G401 (cell line): Measurements from ENCODE around the gene MYCBP2. TPM values are rescaled to one million over a fixed set of nuclear protein-coding genes. Genes with fewer than 3 reads are reported as not detected.
"Not testable (repeated sequence)": the region's sequence is repeated elsewhere in the genome, so short reads cannot be mapped to it uniquely, and the experiment has no call there.

Experiments
- DNase-seq: peaks from one replicate; pipeline ENCODE4 v3.0.0-alpha.2; 2015; ENCODE audit warnings: low spot score
- in situ Hi-C: cut with HindIII; loops from 2 replicates; pipeline ENCODE4 v1.10.0; 2016; ENCODE audit warnings: low sequenced_read_pairs, mixed read lengths
- total RNA-seq: library from RNA; depleted of rRNA; stranded (reverse); fragments of >200 nt; shearing (Covaris generic); gene quantifications from 2 replicates; pipeline ENCODE4 v1.2.3, GENCODE V29; 2014

The MYCBP2 gene
- total RNA-seq, 1 experiment from 2014 or later = 9.2 TPM

- in situ Hi-C loops = no loop called here
- DNase-seq = no peak
These were observed 16.7 kb downstream of the MYCBP2 start for GRCh38 chr13:77310161-77310560.

GRCh38 chr13:77309254-77309653 lies 17.6 kb downstream of the MYCBP2 start:
- in situ Hi-C loops = no loop called here
- no peak for DNase-seq

GRCh38 chr13:77306458-77306857 lies 20.4 kb downstream of the MYCBP2 start:
- in situ Hi-C loops = no loop called here
- no peak for DNase-seq

GRCh38 chr13:77305266-77305665 lies 21.6 kb downstream of the MYCBP2 start:
- DNase-seq = no peak
- in situ Hi-C loops = no loop called here

GRCh38 chr13:77300176-77301037 lies 26.5 kb downstream of the MYCBP2 start:
- in situ Hi-C loops = no loop called here
- DNase-seq = no peak

GRCh38 chr13:77299587-77299986 lies 27.3 kb downstream of the MYCBP2 start:
- DNase-seq = no peak
- in situ Hi-C loops = no loop called here

GRCh38 chr13:77298426-77298825 lies 28.5 kb downstream of the MYCBP2 start:
- in situ Hi-C loops = no loop called here
- DNase-seq = no peak

GRCh38 chr13:77291774-77292173 lies 35.1 kb downstream of the MYCBP2 start:
- DNase-seq = no peak
- in situ Hi-C loops = no loop called here

GRCh38 chr13:77290342-77290741 lies 36.6 kb downstream of the MYCBP2 start:
- in situ Hi-C loops = no loop called here

GRCh38 chr13:77289851-77290250 lies 37.0 kb downstream of the MYCBP2 start:
- in situ Hi-C loops = no loop called here
- no peak for DNase-seq

More at GRCh38 chr13:77290342-77290741, 36.6 kb downstream of the MYCBP2 start:
- DNase-seq = no peak

- DNase-seq, in situ Hi-C loops: not testable (repeated sequence)
These were observed 41.3 kb downstream of the MYCBP2 start for GRCh38 chr13:77285632-77286031.

GRCh38 chr13:77285098-77285497 lies 41.8 kb downstream of the MYCBP2 start:
- DNase-seq = no peak
- in situ Hi-C loops = no loop called here

GRCh38 chr13:77274126-77274525 lies 52.8 kb downstream of the MYCBP2 start:
- in situ Hi-C loops = no loop called here

GRCh38 chr13:77269141-77269540 lies 57.8 kb downstream of the MYCBP2 start:
- no peak for DNase-seq
- in situ Hi-C loops = no loop called here

More at GRCh38 chr13:77274126-77274525, 52.8 kb downstream of the MYCBP2 start:
- no peak for DNase-seq

GRCh38 chr13:77267362-77267761 lies 59.5 kb downstream of the MYCBP2 start:
- no peak for DNase-seq
- in situ Hi-C loops = no loop called here

- in situ Hi-C loops = no loop called here
- DNase-seq = no peak
These were observed 61.6 kb downstream of the MYCBP2 start for GRCh38 chr13:77265336-77265735.

GRCh38 chr13:77262198-77262597 lies 64.7 kb downstream of the MYCBP2 start:
- DNase-seq = no peak
- in situ Hi-C loops = no loop called here

- no peak for DNase-seq
- in situ Hi-C loops = no loop called here
These were observed 75.9 kb downstream of the MYCBP2 start for GRCh38 chr13:77250975-77251374.

- in situ Hi-C loops, DNase-seq: not testable (repeated sequence)
These were observed 81.7 kb downstream of the MYCBP2 start for GRCh38 chr13:77245224-77245623.

GRCh38 chr13:77239312-77239711 lies 87.6 kb downstream of the MYCBP2 start:
- in situ Hi-C loops = no loop called here

GRCh38 chr13:77235456-77236022 lies 91.4 kb downstream of the MYCBP2 start:
- in situ Hi-C loops = no loop called here
- DNase-seq = no peak

More at GRCh38 chr13:77239312-77239711, 87.6 kb downstream of the MYCBP2 start:
- no peak for DNase-seq
